H1 (cell line): ENCODE results near the gene ARMS2. TPM values are rescaled to one million over a fixed set of nuclear protein-coding genes. Genes with fewer than 3 reads are reported as not detected.

Source experiments
- CTCF ChIA-PET: fragments of 300-600 bp; sonication (Branson Sonifier 250); formaldehyde crosslinking; loops from one replicate; lab custom pipeline; 2021; ENCODE audit not compliant: partially characterized antibody; lab: Charles Lee
- POLR2A ChIA-PET: fragments of 300-600 bp; sonication (Branson Sonifier 250); formaldehyde crosslinking; loops from one replicate; lab custom pipeline; 2021; ENCODE audit warnings: inconsistent platforms; ENCODE audit not compliant: partially characterized antibody; lab: Charles Lee
- DNase-seq, 2 experiments: peaks; one replicate each; pipeline versions ENCODE4 v3.0.0 to v3.0.0-alpha.2; 2010 to 2022; ENCODE audit warnings: low spot score in 2 of 2, low read depth in 1 of 2, mixed read lengths in 1 of 2
- FAIRE-seq: peaks from 2 replicates; lab custom pipeline; 2011; peaks lifted over from hg19 to GRCh38; lab: Jason Lieb, UNC
- H2AFZ ChIP-seq: 2 replicates; pipeline ENCODE4 v1.8.1; 2012; ENCODE audit warnings: low read length, inconsistent platforms
- H2AK5ac ChIP-seq: 2 replicates; pipeline ENCODE4 v1.6.1; 2013; ENCODE audit warnings: low read depth, low read length
- H2BK120ac ChIP-seq: replicated peaks from 2 replicates; pipeline ENCODE3; 2013; ENCODE audit warnings: low read depth, low read length, inconsistent platforms
- H2BK12ac ChIP-seq: 2 replicates; pipeline ENCODE4 v1.6.1; 2013; ENCODE audit warnings: low read depth, low read length
- H2BK15ac ChIP-seq: 2 replicates; pipeline ENCODE4 v1.6.1; 2013; ENCODE audit warnings: low read length
- H2BK20ac ChIP-seq: 2 replicates; pipeline ENCODE4 v1.6.1; 2013; ENCODE audit warnings: low read length
- H2BK5ac ChIP-seq: 2 replicates; pipeline ENCODE4 v1.6.1; 2013; ENCODE audit warnings: low read depth, low read length
- H3K14ac ChIP-seq: 2 replicates; pipeline ENCODE4 v1.6.1; 2013; ENCODE audit warnings: inconsistent platforms; ENCODE audit not compliant: insufficient read length
- H3K18ac ChIP-seq: 2 replicates; pipeline ENCODE4 v1.6.1; 2013; ENCODE audit warnings: low read length; ENCODE audit errors: extremely low read depth
- H3K23ac ChIP-seq: 2 replicates; pipeline ENCODE4 v1.6.1; 2013; ENCODE audit warnings: inconsistent platforms; ENCODE audit not compliant: insufficient read length
- H3K23me2 ChIP-seq: 2 replicates; pipeline ENCODE4 v1.6.1; 2013; ENCODE audit warnings: low read depth, low read length
- H3K27ac ChIP-seq: 2 replicates; pipeline ENCODE4 v1.6.1; 2011; ENCODE audit warnings: low read depth, low read length, inconsistent platforms
- H3K27me3 ChIP-seq, 4 experiments: replicated peaks in 1 of 4; 1 replicate in 1 of 4; 2 replicates in 3 of 4; pipeline versions ENCODE4 v1.6.1 to v1.8.1; 2011 to 2013; ENCODE audit warnings: low read length in 3 of 4, mild to moderate bottlenecking in 3 of 4, inconsistent platforms in 2 of 4, mixed read lengths in 2 of 4, moderate library complexity in 1 of 4; ENCODE audit not compliant: control insufficient read depth in 3 of 4, insufficient read depth in 3 of 4; ENCODE audit errors: extremely low read depth in 1 of 4
- H3K36me3 ChIP-seq, 4 experiments: 2 replicates each; pipeline versions ENCODE4 v1.6.1 to v1.8.1; 2011 to 2013; ENCODE audit warnings: mild to moderate bottlenecking in 4 of 4, low read length in 3 of 4, moderate library complexity in 2 of 4, control low read depth in 1 of 4, inconsistent platforms in 1 of 4; ENCODE audit not compliant: insufficient read depth in 4 of 4, control insufficient read depth in 2 of 4
- H3K4ac ChIP-seq: replicated peaks from 2 replicates; pipeline ENCODE3; 2013; ENCODE audit warnings: low read length, low read depth, mixed read lengths, inconsistent platforms; ENCODE audit not compliant: insufficient read length
- H3K4me1 ChIP-seq, 4 experiments: replicated peaks in 1 of 4; 1 replicate in 1 of 4; 2 replicates in 3 of 4; pipeline versions ENCODE4 v1.6.1 to v1.8.1; 2011 to 2013; ENCODE audit warnings: low read length in 3 of 4, inconsistent platforms in 2 of 4, mixed read lengths in 1 of 4; ENCODE audit not compliant: insufficient read depth in 4 of 4, control insufficient read depth in 3 of 4
- H3K4me2 ChIP-seq, 2 experiments: 2 replicates each; pipeline versions ENCODE4 v1.6.1 to v1.8.1; 2011 to 2013; ENCODE audit warnings: low read depth in 2 of 2, low read length in 2 of 2, control low read depth in 1 of 2, inconsistent platforms in 1 of 2, mild to moderate bottlenecking in 1 of 2; ENCODE audit not compliant: insufficient read depth in 1 of 2
- H3K4me3 ChIP-seq, 4 experiments: fragments of 200-600, 300-600 bp in 1 of 4; sonication (generic), shearing (Covaris generic), sonication (Bioruptor Twin) in 1 of 4; 2 replicates each; pipeline versions ENCODE4 v1.5.1 to v1.8.1; 2011 to 2016; ENCODE audit warnings: low read length in 4 of 4, low read depth in 3 of 4, control low read depth in 2 of 4, inconsistent platforms in 2 of 4, mild to moderate bottlenecking in 2 of 4, mixed read lengths in 1 of 4, moderate library complexity in 1 of 4; ENCODE audit not compliant: insufficient read depth in 2 of 4; ENCODE audit errors: extremely low read depth in 1 of 4
- H3K56ac ChIP-seq: replicated peaks from 2 replicates; pipeline ENCODE3; 2013; ENCODE audit warnings: low read depth, mild to moderate bottlenecking, mixed read lengths, low read length, inconsistent platforms; ENCODE audit not compliant: insufficient read length
- H3K79me1 ChIP-seq: 2 replicates; pipeline ENCODE4 v1.6.1; 2013; ENCODE audit warnings: low read depth, low read length, control low read depth
- H3K79me2 ChIP-seq, 2 experiments: 2 replicates each; pipeline versions ENCODE4 v1.6.1 to v1.8.1; 2012 to 2013; ENCODE audit warnings: low read length in 2 of 2, mild to moderate bottlenecking in 2 of 2, inconsistent platforms in 1 of 2; ENCODE audit not compliant: insufficient read depth in 2 of 2, control insufficient read depth in 1 of 2
- H3K9ac ChIP-seq, 4 experiments: replicated peaks in 1 of 4; 1 replicate in 1 of 4; 2 replicates in 3 of 4; pipeline versions ENCODE4 v1.6.1 to v1.8.1; 2011 to 2013; ENCODE audit warnings: low read depth in 3 of 4, low read length in 3 of 4, control low read depth in 2 of 4, mild to moderate bottlenecking in 2 of 4, moderate library complexity in 2 of 4, inconsistent platforms in 1 of 4; ENCODE audit errors: extremely low read depth in 1 of 4
- H3K9me3 ChIP-seq, 2 experiments: 2 replicates each; pipeline versions ENCODE4 v1.6.1 to v1.8.1; 2012 to 2013; ENCODE audit warnings: mild to moderate bottlenecking in 2 of 2, moderate library complexity in 2 of 2, control low read depth in 1 of 2, inconsistent platforms in 1 of 2, low read depth in 1 of 2, low read length in 1 of 2, mixed read lengths in 1 of 2; ENCODE audit not compliant: insufficient read depth in 2 of 2
- H4K20me1 ChIP-seq, 2 experiments: replicated peaks in 1 of 2; 2 replicates each; pipeline versions ENCODE3 to v1.8.1; 2011 to 2013; ENCODE audit warnings: inconsistent platforms in 2 of 2, low read length in 2 of 2, mild to moderate bottlenecking in 1 of 2; ENCODE audit not compliant: insufficient read depth in 2 of 2, control insufficient read depth in 1 of 2
- H4K5ac ChIP-seq: 2 replicates; pipeline ENCODE4 v1.6.1; 2013; ENCODE audit warnings: low read length, low read depth, mixed read lengths, inconsistent platforms; ENCODE audit not compliant: insufficient read length
- H4K8ac ChIP-seq: 2 replicates; pipeline ENCODE4 v1.8.0; 2013; ENCODE audit warnings: mild to moderate bottlenecking, moderate library complexity, low read length, inconsistent platforms; ENCODE audit not compliant: insufficient read depth; ENCODE audit errors: extremely low read depth
- H4K91ac ChIP-seq: replicated peaks from 2 replicates; pipeline ENCODE3; 2013; ENCODE audit warnings: low read length, mixed read lengths, inconsistent platforms; ENCODE audit not compliant: insufficient read length
- BCL11A ChIP-seq, 2 experiments: IDR thresholded peaks; one replicate each; pipeline ENCODE4 v1.6.1; 2011; ENCODE audit warnings: low read depth in 2 of 2, low read length in 2 of 2, mild to moderate bottlenecking in 2 of 2
- CBX8 ChIP-seq: fragments of 300-800, 300-1000 bp; sonication (generic); IDR thresholded peaks from 2 replicates; pipeline ENCODE4 v1.7.1; 2016; ENCODE audit warnings: low read depth, low read length, borderline replicate concordance
- CHD1 ChIP-seq: IDR thresholded peaks from 2 replicates; pipeline ENCODE4 v1.6.1; 2012; ENCODE audit warnings: low read depth, low read length, improper control_type of control experiment
- CREB1 ChIP-seq: IDR thresholded peaks from 2 replicates; pipeline ENCODE4 v1.6.1; 2012; ENCODE audit warnings: inconsistent platforms
- JUND ChIP-seq: IDR thresholded peaks from 2 replicates; pipeline ENCODE4 v1.6.1; 2011; ENCODE audit warnings: mild to moderate bottlenecking, improper control_type of control experiment, low read length
- KDM4A ChIP-seq: IDR thresholded peaks from one replicate; pipeline ENCODE4 v1.7.1; 2012; ENCODE audit warnings: low read depth, mild to moderate bottlenecking, moderate library complexity, low read length, inconsistent platforms; ENCODE audit not compliant: severe bottlenecking
- KDM5A ChIP-seq: fragments of 200-600 bp; IDR thresholded peaks from 2 replicates; pipeline ENCODE4 v1.7.1; 2012; ENCODE audit warnings: mild to moderate bottlenecking, low read length, inconsistent platforms, mixed read lengths
- SIN3A ChIP-seq, 2 experiments: IDR thresholded peaks in 1 of 2; conservative IDR thresholded peaks in 1 of 2; 2 replicates each; pipeline ENCODE4 v1.6.1; 2011 to 2012; ENCODE audit warnings: low read length in 2 of 2, improper control_type of control experiment in 1 of 2, low read depth in 1 of 2, mild to moderate bottlenecking in 1 of 2
- TAF7 ChIP-seq: optimal IDR thresholded peaks from 2 replicates; pipeline ENCODE3; 2011; ENCODE audit warnings: low read depth, mild to moderate bottlenecking, inconsistent platforms, low read length, moderate library complexity, borderline replicate concordance
- TBP ChIP-seq: IDR thresholded peaks from 2 replicates; pipeline ENCODE4 v1.6.1; 2011; ENCODE audit warnings: low read depth, low read length, improper control_type of control experiment
- WGBS, 2 experiments: shearing (Covaris generic) in 1 of 2; methylation state at CpG; one replicate each; pipeline versions ENCODE4 v1.1.6 to v1.1.7; 2013 to 2015; ENCODE audit warnings: low lambda C conversion rate in 2 of 2, mixed read lengths in 2 of 2, inconsistent platforms in 1 of 2, low coverage in 1 of 2, missing lambda C conversion rate in 1 of 2; ENCODE audit not compliant: insufficient replicate concordance in 2 of 2, insufficient coverage in 1 of 2, insufficient read length in 1 of 2; ENCODE audit errors: extremely low coverage in 1 of 2, missing lambda C conversion rate in 1 of 2; 5-methylcytosine and 5-hydroxymethylcytosine counted together
- polyA plus RNA-seq, 7 experiments: library from polyadenylated mRNA; depleted of rRNA in 3 of 7; stranded (reverse) in 5 of 7; unstranded in 2 of 7; fragments of >200 nt in 5 of 7; fragments of 200-250 nt in 2 of 7; gene quantifications; 1 replicate in 5 of 7; 2 replicates in 1 of 7; 4 replicates in 1 of 7; pipeline versions ENCODE4 v1.2.1 to v1.2.3, GENCODE V29; 2011 to 2013; ENCODE audit warnings: missing spikeins in 2 of 7, mixed read lengths in 2 of 7
- total RNA-seq: library from RNA; stranded (reverse); fragmentation: NEBNext Ultra II Directional; extraction: Animal tissue kit (Norgen Biotek cat#: 25700); gene quantifications from 2 replicates; pipeline ENCODE4 v1.2.1, GENCODE V29; 2021
- TF ChIP-seq, protein P1 (sequence below): IDR thresholded peaks from 2 replicates; pipeline ENCODE4 v1.6.1; 2011; ENCODE audit warnings: low read depth, mild to moderate bottlenecking, low read length; ENCODE audit not compliant: insufficient read depth
- TF ChIP-seq, protein P2 (sequence below): IDR thresholded peaks from 2 replicates; pipeline ENCODE4 v1.6.1; 2012; ENCODE audit warnings: low read length, inconsistent platforms

ARMS2 gene
- total and polyA plus RNA-seq, 2 of the 8 experiments (the other 6 are each of a cell fraction or from before 2014, with no cell fraction given) = not detected

DNA sequence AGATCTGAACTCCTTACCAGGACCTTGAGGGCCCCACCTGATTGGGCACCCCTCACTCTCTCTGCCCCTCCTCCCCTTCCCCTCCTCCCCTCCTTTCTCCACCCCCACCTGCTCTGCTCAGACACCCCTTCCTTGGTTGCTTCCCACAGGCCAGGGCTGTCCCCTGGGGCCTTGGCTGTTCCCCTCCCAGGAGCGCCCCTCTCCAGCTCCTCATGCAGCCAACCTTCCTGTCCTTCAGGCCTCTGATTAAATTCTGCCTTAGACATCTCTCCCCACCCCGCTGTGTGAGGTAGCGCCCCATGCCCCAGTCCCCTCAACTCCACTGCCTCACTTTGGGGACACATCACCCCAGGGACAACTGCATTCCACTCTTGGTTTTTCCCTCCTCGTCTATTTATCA, 39.3 kb downstream of the ARMS2 start:
- no peak overlapping the region for H2BK15ac ChIP-seq
- H3K9me3 ChIP-seq = no peaks in the 10 kb centered on the region
- no peak overlapping the region for H3K4ac ChIP-seq
- WGBS, 2 experiments = 97% methylated on average over 3 of the region's 4 CpGs; no CpG with 5 or more reads in 1 of the 2 experiments
- no peak overlapping the region for H3K14ac ChIP-seq
- no peak overlapping the region for H3K23ac ChIP-seq
- no peaks in the 10 kb centered on the region; a peak in 1 of 7 replicates for H3K27me3 ChIP-seq
- no peak overlapping the region for H3K27ac ChIP-seq
- H2BK12ac ChIP-seq = no peak overlapping the region
- H3K79me2 ChIP-seq = no peaks in the 10 kb centered on the region
- no peak overlapping the region for H3K4me3 ChIP-seq
- H2AFZ ChIP-seq = no peak overlapping the region
- FAIRE-seq = no peak
- H3K56ac ChIP-seq = no peak overlapping the region
- no peak overlapping the region for H4K8ac ChIP-seq
- no peak overlapping the region for H3K18ac ChIP-seq
- no peaks in the 10 kb centered on the region for H3K36me3 ChIP-seq
- H2AK5ac ChIP-seq = no peak overlapping the region
- H3K23me2 ChIP-seq = no peaks in the 10 kb centered on the region
- no peak overlapping the region for H2BK120ac ChIP-seq
- no peak overlapping the region for H3K4me2 ChIP-seq
- no peaks in the 10 kb centered on the region; a peak in 1 of 7 replicates for H3K4me1 ChIP-seq
- no peak overlapping the region for H3K9ac ChIP-seq
- H2BK20ac ChIP-seq = no peak overlapping the region
- H4K5ac ChIP-seq = no peak overlapping the region
- H2BK5ac ChIP-seq = no peak overlapping the region
- H4K20me1 ChIP-seq = no peaks in the 10 kb centered on the region
- POLR2A ChIA-PET = interaction anchor here (0.9 kb wide), 1 partner anchor 18 kb away, joined by 3 read pairs; no protein-coding TSS in a partner anchor
- no peaks in the 10 kb centered on the region for H3K79me1 ChIP-seq
- no peak overlapping the region for H4K91ac ChIP-seq
- CTCF ChIA-PET = interaction anchor here (0.6 to 2.9 kb wide), 8 partner anchors 10 to 214 kb away, joined by 3 to 13 read pairs (median 4); no protein-coding TSS in a partner anchor
- no peak for DNase-seq
- TF ChIP-seq CHD1 (no peak), TAF7 (no peak), SIN3A (conservative IDR thresholded peaks at IDR 0.05 in 1 of 2, IDR thresholded peaks at IDR 0.05 in 1 of 2; ENCODE audit: low read depth in 1 of 2, low read length in 2 of 2) (no peak), KDM4A (no peak), JUND (no peak), CBX8 (no peak), BCL11A (IDR thresholded peaks at IDR 0.05; ENCODE audit: low read depth in 2 of 2, low read length in 2 of 2) (no peak), CREB1 (no peak), KDM5A (no peak), TBP (no peak)
- TF ChIP-seq, protein P1, sequence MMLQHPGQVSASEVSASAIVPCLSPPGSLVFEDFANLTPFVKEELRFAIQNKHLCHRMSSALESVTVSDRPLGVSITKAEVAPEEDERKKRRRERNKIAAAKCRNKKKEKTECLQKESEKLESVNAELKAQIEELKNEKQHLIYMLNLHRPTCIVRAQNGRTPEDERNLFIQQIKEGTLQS = no peak
- TF ChIP-seq, protein P2, sequence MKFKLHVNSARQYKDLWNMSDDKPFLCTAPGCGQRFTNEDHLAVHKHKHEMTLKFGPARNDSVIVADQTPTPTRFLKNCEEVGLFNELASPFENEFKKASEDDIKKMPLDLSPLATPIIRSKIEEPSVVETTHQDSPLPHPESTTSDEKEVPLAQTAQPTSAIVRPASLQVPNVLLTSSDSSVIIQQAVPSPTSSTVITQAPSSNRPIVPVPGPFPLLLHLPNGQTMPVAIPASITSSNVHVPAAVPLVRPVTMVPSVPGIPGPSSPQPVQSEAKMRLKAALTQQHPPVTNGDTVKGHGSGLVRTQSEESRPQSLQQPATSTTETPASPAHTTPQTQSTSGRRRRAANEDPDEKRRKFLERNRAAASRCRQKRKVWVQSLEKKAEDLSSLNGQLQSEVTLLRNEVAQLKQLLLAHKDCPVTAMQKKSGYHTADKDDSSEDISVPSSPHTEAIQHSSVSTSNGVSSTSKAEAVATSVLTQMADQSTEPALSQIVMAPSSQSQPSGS = no peak
